ENCODE measurements around the gene FLVCR2. TPM values are rescaled to one million over a fixed set of nuclear protein-coding genes. Genes with fewer than 3 reads are reported as not detected.

The FLVCR2 gene
- total and polyA plus RNA-seq, 2 donors from 2014 or later = 7.1 to 17.0 TPM

DNA sequence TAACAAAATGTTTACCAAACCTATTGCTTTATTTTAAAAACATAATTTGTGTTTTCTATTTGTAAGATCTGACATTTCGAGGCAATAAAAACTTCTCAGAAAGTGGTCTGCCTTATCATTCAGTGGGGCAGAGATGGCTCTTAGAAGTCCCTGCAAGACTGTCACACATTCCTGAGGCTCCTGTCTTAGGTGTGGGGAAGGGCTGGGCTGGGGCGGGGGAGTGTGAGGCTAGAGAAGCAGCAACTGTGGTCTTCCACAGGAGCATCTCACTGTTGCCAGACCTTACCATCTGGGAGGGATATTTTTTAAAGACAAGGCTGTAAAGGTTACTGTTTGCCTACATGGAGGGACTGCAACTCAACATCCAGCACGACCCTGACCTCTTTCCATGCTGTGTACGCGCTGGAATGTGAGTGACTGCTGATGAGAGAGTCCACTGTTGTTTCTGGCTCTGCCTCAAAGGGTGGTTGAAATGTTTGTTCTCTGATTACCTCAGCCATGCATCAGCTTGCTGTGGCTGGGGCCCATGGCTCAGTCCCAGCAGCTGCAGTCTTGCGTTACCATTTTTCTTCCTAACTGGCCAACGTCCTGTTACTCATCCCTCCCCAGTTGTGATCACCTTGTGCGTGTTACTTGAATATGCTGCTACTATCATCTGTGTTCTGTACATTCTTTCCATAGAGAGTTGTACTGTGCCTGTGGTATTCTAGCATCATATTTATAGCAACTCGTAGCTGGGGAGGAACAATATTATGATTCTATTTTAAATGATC lies 69.8 kb downstream of the FLVCR2 start:
- TF ChIP-seq, protein P1, sequence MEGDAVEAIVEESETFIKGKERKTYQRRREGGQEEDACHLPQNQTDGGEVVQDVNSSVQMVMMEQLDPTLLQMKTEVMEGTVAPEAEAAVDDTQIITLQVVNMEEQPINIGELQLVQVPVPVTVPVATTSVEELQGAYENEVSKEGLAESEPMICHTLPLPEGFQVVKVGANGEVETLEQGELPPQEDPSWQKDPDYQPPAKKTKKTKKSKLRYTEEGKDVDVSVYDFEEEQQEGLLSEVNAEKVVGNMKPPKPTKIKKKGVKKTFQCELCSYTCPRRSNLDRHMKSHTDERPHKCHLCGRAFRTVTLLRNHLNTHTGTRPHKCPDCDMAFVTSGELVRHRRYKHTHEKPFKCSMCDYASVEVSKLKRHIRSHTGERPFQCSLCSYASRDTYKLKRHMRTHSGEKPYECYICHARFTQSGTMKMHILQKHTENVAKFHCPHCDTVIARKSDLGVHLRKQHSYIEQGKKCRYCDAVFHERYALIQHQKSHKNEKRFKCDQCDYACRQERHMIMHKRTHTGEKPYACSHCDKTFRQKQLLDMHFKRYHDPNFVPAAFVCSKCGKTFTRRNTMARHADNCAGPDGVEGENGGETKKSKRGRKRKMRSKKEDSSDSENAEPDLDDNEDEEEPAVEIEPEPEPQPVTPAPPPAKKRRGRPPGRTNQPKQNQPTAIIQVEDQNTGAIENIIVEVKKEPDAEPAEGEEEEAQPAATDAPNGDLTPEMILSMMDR (IDR thresholded peaks at IDR 0.05; ENCODE audit: borderline replicate concordance, extremely low read depth, insufficient read depth) = no peak
- FAIRE-seq = no peak
- H3K9ac ChIP-seq (ENCODE audit: low read length in 3 of 3) = no peak overlapping the region
- H3K4me1 ChIP-seq (ENCODE audit: control insufficient read depth in 2 of 3, insufficient read depth in 2 of 3, low read depth in 1 of 3, low read length in 3 of 3) = peaks cover 0 to 11% (median 4%) of the 10 kb centered on the region in 3 donors
- H3K36me3 ChIP-seq (ENCODE audit: control insufficient read depth in 2 of 3, insufficient read depth in 3 of 3, low read length in 3 of 3) = peaks cover 0 to 12% (median 9%) of the 10 kb centered on the region in 3 donors
- peak; percentile 73 to 95 (median 84) for DNase-seq
- H3K27ac ChIP-seq (ENCODE audit: low read depth in 2 of 2, low read length in 2 of 2) = peak overlapping the region; percentile 7 to 18
- H3K9me3 ChIP-seq (ENCODE audit: control insufficient read depth in 2 of 3, insufficient read depth in 1 of 3, low read length in 3 of 3) = no peaks in the 10 kb centered on the region
- intact Hi-C loops (cut with DNase I) = no loop called here
- no peaks in the 10 kb centered on the region for H3K27me3 ChIP-seq (ENCODE audit: control insufficient read depth, insufficient read depth, low read length)
- no peak overlapping the region for H3K4me3 ChIP-seq (ENCODE audit: low read length in 3 of 3)

DNA sequence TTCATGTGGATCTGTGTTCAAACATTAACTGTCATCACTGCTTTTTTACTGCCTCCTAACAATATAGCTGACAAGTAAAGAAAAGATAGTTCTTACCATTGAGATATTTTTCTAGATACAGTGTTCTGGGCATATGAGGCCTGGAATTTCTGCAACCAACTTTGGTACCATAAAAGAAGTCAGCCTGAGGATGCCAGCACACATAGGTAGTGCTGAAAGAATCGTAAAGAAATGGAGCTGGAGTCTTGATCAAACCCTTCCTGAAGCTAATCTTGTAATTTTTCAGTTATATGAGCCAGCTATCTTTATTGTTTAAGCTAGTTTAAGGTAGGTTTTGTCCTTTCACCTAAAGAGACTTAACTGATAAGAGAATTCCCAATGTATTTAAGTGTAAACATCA lies 70.9 kb downstream of the FLVCR2 start:
- intact Hi-C loops (cut with DNase I) = no loop called here
- no peaks in the 10 kb centered on the region for H3K9me3 ChIP-seq (ENCODE audit: control insufficient read depth in 2 of 3, insufficient read depth in 1 of 3, low read length in 3 of 3)
- no peak overlapping the region for H3K9ac ChIP-seq (ENCODE audit: low read length in 3 of 3)
- FAIRE-seq (no peak), DNase-seq (no peak)
- peaks cover 2 to 12% (median 9%) of the 10 kb centered on the region in 3 donors for H3K36me3 ChIP-seq (ENCODE audit: control insufficient read depth in 2 of 3, insufficient read depth in 3 of 3, low read length in 3 of 3)
- TF ChIP-seq, protein P1 (IDR thresholded peaks at IDR 0.05; ENCODE audit: borderline replicate concordance, extremely low read depth, insufficient read depth) = no peak
- H3K4me1 ChIP-seq (ENCODE audit: control insufficient read depth in 2 of 3, insufficient read depth in 2 of 3, low read depth in 1 of 3, low read length in 3 of 3) = peaks cover 0 to 11% (median 4%) of the 10 kb centered on the region in 3 donors
- no peak overlapping the region for H3K27ac ChIP-seq (ENCODE audit: low read depth in 2 of 2, low read length in 2 of 2)
- no peaks in the 10 kb centered on the region for H3K27me3 ChIP-seq (ENCODE audit: control insufficient read depth, insufficient read depth, low read length)
- H3K4me3 ChIP-seq (ENCODE audit: low read length in 3 of 3) = no peak overlapping the region

DNA sequence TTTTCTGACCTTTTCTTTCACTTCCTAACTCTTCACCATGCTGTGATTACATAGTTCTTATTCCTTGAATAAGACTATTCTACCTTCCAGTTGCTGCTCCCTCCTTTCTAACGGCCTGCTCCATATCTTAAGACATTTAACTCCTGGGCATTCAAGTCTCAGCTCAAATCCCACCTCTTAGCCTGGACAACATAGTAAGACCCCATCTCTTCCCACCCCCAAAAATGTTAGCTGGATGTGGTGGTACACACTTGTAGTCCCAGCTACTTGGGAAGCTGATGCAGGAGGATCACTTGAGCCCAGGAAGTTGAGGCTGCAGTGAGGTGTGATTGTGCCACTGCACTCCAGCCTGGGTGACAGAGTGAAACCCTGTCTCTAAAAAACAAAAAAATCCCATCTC lies 71.4 kb downstream of the FLVCR2 start:
- Histone ChIP-seq H3K27ac (ENCODE audit: low read depth in 2 of 2, low read length in 2 of 2) (no peak overlapping the region), H3K4me1 (ENCODE audit: control insufficient read depth in 2 of 3, insufficient read depth in 2 of 3, low read depth in 1 of 3, low read length in 3 of 3) (peaks cover 0 to 11% (median 4%) of the 10 kb centered on the region in 3 donors), H3K4me3 (ENCODE audit: low read length in 3 of 3) (no peak overlapping the region), H3K9ac (ENCODE audit: low read length in 3 of 3) (no peak overlapping the region), H3K36me3 (ENCODE audit: control insufficient read depth in 2 of 3, insufficient read depth in 3 of 3, low read length in 3 of 3) (peaks cover 2 to 12% (median 11%) of the 10 kb centered on the region in 3 donors), H3K9me3 (ENCODE audit: control insufficient read depth in 2 of 3, insufficient read depth in 1 of 3, low read length in 3 of 3) (no peaks in the 10 kb centered on the region), H3K27me3 (ENCODE audit: control insufficient read depth, insufficient read depth, low read length) (no peaks in the 10 kb centered on the region)
- no peak for FAIRE-seq
- intact Hi-C loops (cut with DNase I) = loop anchor here (5.0 kb wide), 1 partner anchor 72 kb away; the partner anchor contains the start of gene FLVCR2
- no peak for DNase-seq
- TF ChIP-seq, protein P1 (IDR thresholded peaks at IDR 0.05; ENCODE audit: borderline replicate concordance, extremely low read depth, insufficient read depth) = no peak
